WI38 (cell line): ENCODE data around the gene SNCA.

Experiments
- H3K4me3 ChIP-seq: 2 replicates; pipeline ENCODE4 v1.5.1; 2011; ENCODE audit warnings: low read depth, mild to moderate bottlenecking, control low read depth, low read length
- CTCF ChIP-seq: IDR thresholded peaks from 2 replicates; pipeline ENCODE4 v1.5.1; 2012; ENCODE audit warnings: low read depth, mild to moderate bottlenecking, control low read depth, low read length

SNCA gene

GRCh38 chr4:89800012-89800516 is 36.9 kb downstream of the SNCA start:
- no peak overlapping the region for H3K4me3 ChIP-seq
- no peak for TF ChIP-seq CTCF

- TF ChIP-seq CTCF: no peak
- no peak overlapping the region for H3K4me3 ChIP-seq
These were observed 37.9 kb downstream of the SNCA start for GRCh38 chr4:89799071-89799470.

GRCh38 chr4:89797117-89797516 is 39.8 kb downstream of the SNCA start:
- TF ChIP-seq CTCF: no peak
- no peak overlapping the region for H3K4me3 ChIP-seq

- no peak for TF ChIP-seq CTCF
These were observed 48.5 kb downstream of the SNCA start for GRCh38 chr4:89788206-89789072.

GRCh38 chr4:89784686-89785231 is 52.2 kb downstream of the SNCA start:
- no peak overlapping the region for H3K4me3 ChIP-seq
- no peak for TF ChIP-seq CTCF

More at GRCh38 chr4:89788206-89789072, 48.5 kb downstream of the SNCA start:
- H3K4me3 ChIP-seq: no peak overlapping the region

GRCh38 chr4:89781321-89781720 is 55.6 kb downstream of the SNCA start:
- no peak overlapping the region for H3K4me3 ChIP-seq
- TF ChIP-seq CTCF: no peak

GRCh38 chr4:89773805-89774204 is 63.2 kb downstream of the SNCA start:
- no peak for TF ChIP-seq CTCF
- H3K4me3 ChIP-seq: no peak overlapping the region
